Midbrain (tissue), 1 donor: ENCODE measurements around the gene CDH23.

Experiments
- DNase-seq: peaks from one replicate; lab custom pipeline; 2025; lab: John Stamatoyannopoulos, UW

CDH23 gene

GRCh38 chr10:71638822-71639719 is 242.4 kb downstream of the CDH23 start:
- no peak for DNase-seq

DNA sequence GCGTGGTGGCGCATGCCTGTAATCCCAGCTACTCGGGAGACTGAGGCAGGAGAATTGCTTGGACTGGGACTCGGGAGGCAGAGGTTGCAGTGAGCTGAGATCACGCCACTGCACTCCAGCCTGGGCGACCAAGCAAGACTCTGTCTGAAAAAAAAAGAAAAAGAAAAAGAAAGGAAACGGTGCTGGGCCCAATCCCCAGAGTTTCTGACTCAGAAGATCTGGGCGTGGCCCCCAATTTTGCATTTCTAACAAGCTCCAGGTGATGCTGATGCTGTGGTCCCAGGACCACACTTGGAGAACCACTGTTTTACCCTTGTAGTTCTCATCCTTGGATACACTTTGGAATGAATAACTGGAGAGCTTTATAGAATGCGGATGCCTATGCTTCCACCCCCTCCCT is 243.9 kb downstream of the CDH23 start:
- DNase-seq: no peak

- DNase-seq: no peak
Measured at GRCh38 chr10:71641449-71641848, 244.7 kb downstream of the CDH23 start.

DNA sequence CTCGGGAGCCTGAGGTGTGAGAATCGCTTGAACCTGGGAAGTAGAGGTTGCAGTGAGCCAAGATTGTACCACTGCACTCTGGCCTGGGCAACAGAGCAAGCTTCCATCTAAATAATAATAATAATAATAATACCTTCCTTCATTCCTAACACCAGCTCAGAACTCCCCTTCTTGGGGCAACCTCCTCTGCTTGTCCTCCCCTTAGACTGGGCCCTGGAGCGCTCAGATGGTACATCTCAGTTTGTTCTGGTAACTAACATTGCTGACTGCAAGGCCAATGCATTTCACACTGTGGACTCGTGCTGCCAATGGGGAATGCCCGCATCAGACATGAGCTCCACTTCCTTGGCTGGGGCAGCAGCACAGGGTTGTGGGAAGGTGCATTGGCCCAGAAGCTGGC is 245.3 kb downstream of the CDH23 start:
- no peak for DNase-seq

DNA sequence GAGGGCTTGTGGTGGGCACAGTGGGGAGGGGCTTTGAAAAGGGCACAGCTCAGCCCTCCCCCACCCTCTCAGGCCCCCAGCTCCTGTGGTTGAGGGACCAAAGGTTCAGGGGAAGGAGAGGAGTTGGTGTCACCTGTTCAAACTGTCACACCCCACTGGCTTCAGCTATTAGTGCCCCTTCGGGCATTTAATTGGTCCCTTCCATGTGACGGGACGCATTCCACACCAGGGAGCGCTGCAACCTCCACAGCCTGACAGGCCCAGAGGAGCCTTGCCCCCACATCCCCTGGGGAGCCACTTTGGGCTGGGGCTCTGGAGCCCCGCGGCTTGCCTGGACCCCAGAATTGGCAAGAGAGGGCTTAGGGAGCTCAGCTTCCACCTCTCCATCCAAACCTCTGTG is 247.2 kb downstream of the CDH23 start:
- no peak for DNase-seq

- no peak for DNase-seq
Measured at GRCh38 chr10:71644307-71645180, 247.8 kb downstream of the CDH23 start.

DNA sequence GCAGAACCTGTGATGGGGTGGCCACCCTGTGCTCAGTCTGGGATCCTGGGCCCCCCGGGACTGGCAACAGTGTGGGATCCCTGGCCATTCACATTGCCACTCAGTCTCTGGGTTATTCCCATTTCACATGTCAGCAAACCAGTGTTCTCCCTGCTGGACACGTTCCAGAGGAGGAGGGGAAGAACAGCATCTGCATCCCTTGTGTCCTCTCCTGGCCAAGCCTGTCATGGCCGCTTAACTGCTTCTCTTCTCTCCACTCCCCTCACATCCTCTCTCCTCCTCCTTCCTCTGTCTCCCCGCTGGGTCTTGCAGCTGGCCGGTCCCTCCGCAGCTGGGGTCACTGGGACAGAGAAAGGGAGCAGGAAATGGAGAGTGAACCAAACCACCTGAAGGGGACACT is 248.5 kb downstream of the CDH23 start:
- DNase-seq: no peak

- no peak for DNase-seq
Measured at GRCh38 chr10:71646037-71646436, 249.3 kb downstream of the CDH23 start.

DNA sequence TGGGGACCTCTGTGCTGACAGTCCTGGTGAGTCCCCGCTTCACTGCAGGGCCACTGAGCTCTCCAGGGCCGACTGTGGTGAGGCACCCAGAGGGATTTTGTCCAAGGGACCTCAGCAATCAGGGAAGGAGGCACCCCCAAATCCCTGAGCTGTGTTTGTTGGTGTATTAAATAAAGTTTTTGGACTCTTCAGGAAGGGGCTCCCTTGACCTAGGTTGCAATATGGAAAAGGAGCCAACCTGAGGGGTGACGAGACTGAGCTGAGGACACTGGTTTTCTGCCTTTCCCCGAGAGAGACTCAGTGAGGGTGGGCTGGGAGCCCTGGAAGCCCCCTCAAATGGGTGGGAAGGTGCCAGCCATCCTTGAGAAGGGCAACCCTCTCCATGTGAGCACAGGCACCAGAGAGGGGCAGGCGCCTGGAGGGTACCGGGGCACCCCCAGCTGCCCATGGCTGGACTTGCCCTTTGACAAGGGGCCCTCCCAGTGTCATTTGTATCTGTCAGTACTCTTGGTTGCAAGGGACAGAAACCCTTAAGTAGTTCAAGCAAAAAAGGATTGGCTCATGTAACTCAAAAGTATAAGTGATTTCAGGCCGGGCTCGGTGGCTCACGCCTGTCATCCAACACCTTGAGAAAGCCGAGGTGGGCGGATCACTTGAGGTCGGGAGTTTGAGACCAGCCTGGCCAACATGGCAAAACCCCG is 250.0 kb downstream of the CDH23 start:
- no peak for DNase-seq

- DNase-seq: no peak
Measured at GRCh38 chr10:71647526-71648253, 251.0 kb downstream of the CDH23 start.

DNA sequence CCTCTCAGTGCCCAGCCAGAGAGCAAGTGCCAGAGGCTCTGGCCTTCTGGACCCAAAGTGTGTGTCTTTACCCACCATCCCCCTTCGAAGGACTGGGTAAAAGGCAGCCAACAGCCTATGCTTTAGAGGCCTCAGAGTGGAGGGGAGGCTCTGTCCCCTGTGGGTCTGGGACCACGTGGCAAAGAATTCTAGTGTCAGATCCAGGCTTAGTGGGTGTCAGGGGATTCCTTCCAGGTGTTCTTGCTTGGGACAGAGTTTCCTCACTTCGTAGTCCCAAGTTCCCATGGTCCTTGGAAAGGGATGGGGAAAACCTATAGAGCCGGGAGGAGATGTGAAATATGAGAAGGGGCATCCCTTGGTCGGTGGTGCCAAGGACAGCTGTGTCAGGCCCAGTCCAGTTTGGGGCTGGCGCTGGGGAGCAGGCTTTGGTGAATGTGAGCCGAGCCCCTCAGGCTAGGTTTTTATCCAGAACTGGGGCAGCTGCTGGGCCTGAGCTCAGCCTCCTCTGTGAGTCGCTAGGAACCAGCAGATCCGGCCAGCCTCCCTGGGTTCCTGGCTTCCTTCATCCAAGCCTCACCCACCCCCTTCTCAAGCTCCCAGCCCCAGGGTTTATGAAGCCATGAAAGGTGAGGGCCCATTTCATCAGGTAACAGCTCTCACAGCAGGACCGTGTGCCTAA is 251.7 kb downstream of the CDH23 start:
- no peak for DNase-seq

- DNase-seq: no peak
Measured at GRCh38 chr10:71648933-71649320, 252.2 kb downstream of the CDH23 start.

GRCh38 chr10:71649631-71650030 is 252.9 kb downstream of the CDH23 start:
- no peak for DNase-seq

DNA sequence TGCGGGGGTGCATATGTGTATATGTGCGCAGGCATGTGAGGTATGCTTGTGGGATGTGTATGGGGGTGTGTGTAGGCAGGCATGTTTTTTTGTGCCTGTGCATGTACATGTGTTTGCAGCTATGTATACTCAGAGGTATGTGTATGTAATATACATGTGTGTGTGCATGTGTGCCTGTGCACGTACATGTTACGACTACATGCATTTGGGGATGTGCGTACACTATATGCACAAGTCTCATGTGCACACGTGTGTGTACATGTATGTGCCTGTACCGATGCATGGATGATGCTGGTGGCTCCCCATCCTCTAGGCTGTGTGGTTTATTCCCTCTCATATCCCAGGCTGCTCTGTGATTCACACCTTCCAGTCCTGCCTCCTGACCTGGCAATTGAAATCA is 253.7 kb downstream of the CDH23 start:
- DNase-seq: no peak

DNA sequence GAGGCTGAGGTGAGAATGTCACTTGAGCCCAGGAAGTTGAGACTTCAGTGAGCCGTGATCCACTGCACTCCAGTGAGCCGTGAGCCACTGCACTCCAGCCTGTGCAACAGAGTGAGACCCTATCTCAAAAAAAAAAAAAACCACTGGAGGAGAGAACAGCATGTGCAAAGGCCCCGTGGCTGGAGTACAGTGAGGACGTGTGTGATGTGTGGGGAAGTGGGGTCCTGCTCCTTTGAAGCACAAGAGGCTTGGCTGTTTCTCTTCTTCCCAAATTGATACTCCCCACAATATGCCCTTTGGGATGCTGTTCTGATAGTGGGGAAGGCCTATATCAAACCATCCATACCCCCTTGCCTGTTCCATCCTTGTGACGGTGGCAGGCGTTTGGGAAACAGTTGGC is 254.7 kb downstream of the CDH23 start:
- no peak for DNase-seq

DNA sequence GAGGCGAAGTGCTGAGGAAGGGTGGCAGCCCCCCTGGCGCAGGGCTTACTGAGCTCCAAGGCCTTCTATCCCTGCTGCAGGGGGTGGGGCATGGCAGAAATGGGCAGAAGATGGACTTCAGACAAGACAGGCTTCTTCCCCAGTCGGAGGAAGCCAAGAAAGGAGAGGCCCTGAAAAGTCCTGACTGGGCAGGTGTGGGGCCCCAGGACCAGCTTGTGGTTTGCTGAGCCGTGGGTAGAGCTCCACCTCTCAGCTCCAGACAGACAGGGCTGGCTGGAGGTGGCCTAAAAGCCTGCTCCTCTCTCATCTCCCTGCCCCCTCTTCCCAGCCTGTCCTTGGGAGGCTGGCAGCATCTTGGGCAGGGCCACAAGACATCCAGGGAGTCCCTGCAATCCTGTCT is 255.2 kb downstream of the CDH23 start:
- no peak for DNase-seq

- no peak for DNase-seq
Measured at GRCh38 chr10:71653044-71653443, 256.3 kb downstream of the CDH23 start.

DNA sequence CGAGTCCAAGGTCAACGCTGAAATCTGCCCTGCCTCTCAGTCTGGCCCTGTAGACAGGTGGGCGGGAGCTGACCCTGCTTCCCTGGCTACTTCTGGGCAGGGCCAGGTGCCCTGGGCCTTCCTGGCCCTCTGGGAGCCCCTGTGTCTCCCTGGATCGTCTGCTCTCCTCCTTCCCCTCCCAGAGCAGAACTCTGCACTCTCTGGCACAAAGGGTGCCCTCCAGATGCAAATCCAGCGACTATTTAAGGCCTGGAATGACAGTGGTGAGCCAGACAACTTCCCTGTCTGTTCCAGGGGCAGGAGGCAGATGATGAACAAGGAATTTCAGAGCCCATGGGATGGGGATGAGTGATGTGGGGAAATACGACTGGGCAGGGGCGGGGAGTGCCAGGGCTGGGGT is 259.5 kb downstream of the CDH23 start:
- DNase-seq: no peak

DNA sequence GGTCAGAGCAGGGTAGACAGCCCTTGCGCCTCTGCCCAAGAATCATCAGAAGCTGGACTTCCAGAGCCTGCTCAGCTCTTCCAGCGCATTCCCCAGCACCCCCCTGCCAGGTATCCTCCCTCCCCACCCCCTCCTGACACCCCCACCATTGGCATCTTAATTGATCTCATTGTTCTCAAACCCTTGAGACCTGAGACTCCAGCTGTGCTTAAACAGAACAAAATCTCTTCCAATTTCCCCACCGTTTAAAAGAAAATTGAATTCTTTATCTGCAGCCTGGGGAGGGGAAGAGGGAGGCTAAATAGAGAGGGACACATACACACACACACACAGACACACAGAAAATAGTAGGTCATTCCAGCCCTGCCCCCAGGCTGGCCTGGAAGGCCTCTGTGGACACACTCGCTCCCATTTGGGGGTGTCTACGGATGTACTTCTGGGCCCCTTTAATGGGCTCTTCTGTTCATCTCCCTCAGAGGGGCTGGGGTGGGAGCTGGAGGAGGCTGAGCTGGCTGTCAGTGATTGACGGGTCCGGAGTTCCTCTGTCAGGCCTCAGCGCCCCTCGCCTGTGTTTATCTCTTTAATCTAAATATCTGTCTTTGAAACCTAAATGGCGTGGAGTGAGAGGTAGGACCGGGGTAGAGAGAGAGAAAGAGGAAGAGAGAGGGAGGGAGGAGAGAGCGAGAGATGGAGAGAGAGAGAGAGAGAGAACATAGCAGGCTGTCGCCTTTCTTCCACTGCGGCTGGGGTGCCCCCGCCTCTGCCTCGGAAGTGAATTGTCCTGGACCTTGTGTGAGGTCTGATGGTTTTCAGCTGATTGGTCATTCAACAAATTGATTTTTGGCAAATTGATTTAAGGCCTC is 261.1 kb downstream of the CDH23 start:
- DNase-seq: no peak

DNA sequence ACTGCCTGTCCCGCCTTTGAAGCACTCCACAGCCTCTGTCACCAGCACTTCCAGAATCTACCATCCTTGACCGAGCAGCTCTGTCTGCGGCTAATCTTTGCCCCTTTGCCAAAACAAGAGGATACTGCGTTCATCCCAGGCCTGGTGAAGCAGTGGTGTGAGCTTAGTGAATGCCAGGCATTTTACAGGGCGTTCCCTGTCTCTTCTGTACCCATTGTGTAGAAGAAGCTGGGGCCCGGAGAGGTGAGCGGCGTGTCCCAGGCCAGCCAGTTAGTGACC is 261.7 kb downstream of the CDH23 start:
- DNase-seq: no peak
